ENCODE results near the gene MBNL1. TPM values are rescaled to one million over a fixed set of nuclear protein-coding genes. Genes with fewer than 3 reads are reported as not detected.

Gene MBNL1
- total and polyA plus RNA-seq, 2 donors (not counting 3 experiments of a cell fraction or from before 2014, with no cell fraction given): 179 to 362 TPM

DNA sequence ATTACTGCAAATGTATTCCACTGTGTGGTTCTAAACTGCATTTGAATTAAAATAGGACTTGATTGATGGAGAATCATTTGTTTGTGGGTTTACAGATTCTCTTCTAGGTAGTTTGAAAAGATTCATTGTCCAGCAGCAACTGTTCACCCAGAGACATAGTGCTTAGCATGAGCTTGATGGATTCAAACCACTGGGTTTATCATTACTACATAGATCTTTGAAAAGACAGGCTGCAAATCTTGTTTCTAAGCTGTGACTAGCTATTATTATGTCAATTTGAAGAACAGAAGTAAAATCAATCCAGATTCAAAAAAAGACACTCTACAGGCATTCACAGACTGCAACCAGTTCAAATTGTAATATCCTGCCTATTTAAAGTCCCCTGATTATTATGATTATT, 49.8 kb downstream of the MBNL1 start:
- Histone ChIP-seq H3K9ac (replicated peaks; ENCODE audit: extremely low read depth, insufficient read depth, low read length) (peak overlapping the region; percentile 89), H3K79me2 (ENCODE audit: control insufficient read depth, insufficient read depth, low read length) (peaks cover 86% of the 10 kb centered on the region), H3K27me3 (ENCODE audit: control insufficient read depth in 2 of 2, insufficient read depth in 2 of 2, low read length in 2 of 2) (no peaks in the 10 kb centered on the region), H3K9me3 (replicated peaks; ENCODE audit: control insufficient read depth, insufficient read depth, low read length) (no peaks in the 10 kb centered on the region), H3K4me3 (replicated peaks in 1 of 3; ENCODE audit: insufficient read depth in 1 of 3, low read depth in 1 of 3, low read length in 3 of 3) (peak overlapping the region in 1 of 3 experiments; percentile 3), H3K4me2 (ENCODE audit: insufficient read depth, low read length) (peak overlapping the region; percentile 72), H3K9me1 (replicated peaks; ENCODE audit: control insufficient read depth, extremely low read depth, insufficient read depth, low read length) (no peaks in the 10 kb centered on the region), H3K27ac (ENCODE audit: insufficient read depth, low read depth, low read length) (peak overlapping the region; percentile 83), H3K4me1 (ENCODE audit: control insufficient read depth, extremely low read depth, insufficient read depth, low read length) (peaks cover 94% of the 10 kb centered on the region), H2AFZ (ENCODE audit: low read depth, low read length) (no peak overlapping the region), H4K20me1 (replicated peaks; ENCODE audit: control insufficient read depth, extremely low read depth, insufficient read depth, low read length) (no peaks in the 10 kb centered on the region), H3K36me3 (ENCODE audit: control insufficient read depth in 2 of 2, extremely low read depth in 1 of 2, insufficient read depth in 2 of 2, low read length in 2 of 2) (peaks cover 0 to 4% of the 10 kb centered on the region in 2 experiments)
- FAIRE-seq: no peak
- BruUV-seq (replicated peaks): TSS peak; percentile 18
- DNase-seq (ENCODE audit: low read depth, low spot score): peak; percentile 39
- dilution Hi-C loops (cut with MboI; ENCODE audit: extremely low pct_ligation_motif_present, low sequenced_read_pairs) (no loop called here), intact Hi-C loops (cut with micrococcal nuclease) (loop anchor here (2.0 to 5.0 kb wide), 2 partner anchors 50 to 341 kb away; partner anchors contain the start of gene MBNL1)
- no peak for TF ChIP-seq GATA2 (IDR thresholded peaks at IDR 0.05; ENCODE audit: insufficient read depth, insufficient read length, low read depth, low read length)
- no peak for TF ChIP-seq FOS (IDR thresholded peaks at IDR 0.05; ENCODE audit: borderline replicate concordance, insufficient read depth, low read length)
- TF ChIP-seq CTCF (IDR thresholded peaks at IDR 0.05; ENCODE audit: extremely low read depth in 1 of 2, insufficient read depth in 1 of 2, low read depth in 1 of 2, low read length in 2 of 2): no peak
- no peak for TF ChIP-seq MAX (IDR thresholded peaks at IDR 0.05; ENCODE audit: insufficient read depth, insufficient read length)
- TF ChIP-seq JUN (IDR thresholded peaks at IDR 0.05; ENCODE audit: borderline replicate concordance, insufficient read depth, insufficient read length, low read depth): no peak
- no peak for TF ChIP-seq POLR2AphosphoS5 (IDR thresholded peaks at IDR 0.05; ENCODE audit: insufficient read depth, low read depth, low read length)
- TF ChIP-seq EZH2 (IDR thresholded peaks at IDR 0.05; ENCODE audit: borderline replicate concordance, low read depth, low read length, severe bottlenecking): no peak
- no peak for TF ChIP-seq POLR2A (IDR thresholded peaks at IDR 0.05; ENCODE audit: low read depth, low read length)
- no peak for TF ChIP-seq MYC (IDR thresholded peaks at IDR 0.05; ENCODE audit: low read depth, low read length)
- CTCF ChIA-PET: interaction anchor here (0.8 to 4.8 kb wide), 13 partner anchors 9 to 292 kb away, joined by 3 to 32 read pairs (median 3); partner anchors contain the start of gene MBNL1
- POLR2A ChIA-PET: interaction anchor here (0.6 to 2.7 kb wide), 4 partner anchors 10 to 321 kb away, joined by 3 to 14 read pairs (median 4); no protein-coding TSS in a partner anchor
